ENCODE measurements around the gene NAV3. TPM values are rescaled to one million over a fixed set of nuclear protein-coding genes. Genes with fewer than 3 reads are reported as not detected.

The NAV3 gene
- polyA plus RNA-seq, 3 donors = 0.11 TPM; not detected in 2

DNA sequence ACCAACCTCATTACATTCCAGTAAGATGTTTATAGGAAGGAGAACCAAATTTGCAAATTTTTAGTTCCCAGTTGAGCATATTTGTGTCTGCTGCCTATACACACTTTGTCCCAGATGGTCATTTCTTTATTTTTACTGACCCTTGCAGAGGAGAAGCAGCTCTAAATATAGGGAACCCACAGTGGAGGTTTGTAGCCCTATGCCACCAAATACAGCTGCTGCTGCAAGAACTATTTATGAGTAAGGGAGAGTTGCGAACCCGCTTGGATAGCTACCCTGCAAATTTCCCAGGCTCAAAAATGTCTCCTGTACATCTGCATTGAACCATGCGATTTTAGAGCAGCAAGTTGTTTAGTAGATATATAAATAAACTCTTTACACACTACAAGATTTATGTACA, 48.2 kb downstream of the NAV3 start:
- H3K36me3 Mint-ChIP-seq = no peaks in the 10 kb centered on the region
- H3K27me3 Mint-ChIP-seq (ENCODE audit: low read depth in 3 of 3) = no peaks in the 10 kb centered on the region
- Histone ChIP-seq H3K27me3 (ENCODE audit: control insufficient read depth in 2 of 2, insufficient read depth in 2 of 2, low read length in 2 of 2) (no peaks in the 10 kb centered on the region), H4K20me1 (ENCODE audit: insufficient read depth, low read length) (no peaks in the 10 kb centered on the region), H3K4me2 (replicated peaks; ENCODE audit: extremely low read depth, low read length, poor library complexity, severe bottlenecking) (no peak overlapping the region), H3K9ac (ENCODE audit: insufficient read depth, low read length, poor library complexity, severe bottlenecking) (no peak overlapping the region), H2AFZ (ENCODE audit: insufficient read depth, low read depth, low read length, poor library complexity, severe bottlenecking) (no peak overlapping the region), H3K79me2 (ENCODE audit: insufficient read depth, low read length) (no peaks in the 10 kb centered on the region), H3K36me3 (replicated peaks in 1 of 2; ENCODE audit: control insufficient read depth in 1 of 2, insufficient read depth in 2 of 2, low read length in 2 of 2) (no peaks in the 10 kb centered on the region), H3K9me3 (replicated peaks in 1 of 2; ENCODE audit: control insufficient read depth in 1 of 2, insufficient read depth in 1 of 2, low read length in 2 of 2) (no peaks in the 10 kb centered on the region), H3K4me1 (ENCODE audit: control insufficient read depth in 1 of 2, insufficient read depth in 2 of 2, low read length in 2 of 2) (no peaks in the 10 kb centered on the region), H3K4me3 (replicated peaks in 1 of 3; ENCODE audit: low read depth in 2 of 3, low read length in 3 of 3) (no peak overlapping the region), H3K27ac (ENCODE audit: low read depth in 1 of 2, low read length in 2 of 2) (no peak overlapping the region)
- TF ChIP-seq, protein P1, sequence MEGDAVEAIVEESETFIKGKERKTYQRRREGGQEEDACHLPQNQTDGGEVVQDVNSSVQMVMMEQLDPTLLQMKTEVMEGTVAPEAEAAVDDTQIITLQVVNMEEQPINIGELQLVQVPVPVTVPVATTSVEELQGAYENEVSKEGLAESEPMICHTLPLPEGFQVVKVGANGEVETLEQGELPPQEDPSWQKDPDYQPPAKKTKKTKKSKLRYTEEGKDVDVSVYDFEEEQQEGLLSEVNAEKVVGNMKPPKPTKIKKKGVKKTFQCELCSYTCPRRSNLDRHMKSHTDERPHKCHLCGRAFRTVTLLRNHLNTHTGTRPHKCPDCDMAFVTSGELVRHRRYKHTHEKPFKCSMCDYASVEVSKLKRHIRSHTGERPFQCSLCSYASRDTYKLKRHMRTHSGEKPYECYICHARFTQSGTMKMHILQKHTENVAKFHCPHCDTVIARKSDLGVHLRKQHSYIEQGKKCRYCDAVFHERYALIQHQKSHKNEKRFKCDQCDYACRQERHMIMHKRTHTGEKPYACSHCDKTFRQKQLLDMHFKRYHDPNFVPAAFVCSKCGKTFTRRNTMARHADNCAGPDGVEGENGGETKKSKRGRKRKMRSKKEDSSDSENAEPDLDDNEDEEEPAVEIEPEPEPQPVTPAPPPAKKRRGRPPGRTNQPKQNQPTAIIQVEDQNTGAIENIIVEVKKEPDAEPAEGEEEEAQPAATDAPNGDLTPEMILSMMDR (IDR thresholded peaks at IDR 0.05) = no peak
- peaks cover 0 to 3% (median 0%) of the 10 kb centered on the region in 7 donors for H3K9me3 Mint-ChIP-seq
- H3K4me1 Mint-ChIP-seq = no peaks in the 10 kb centered on the region
- no CpG with 5 or more reads among the region's 3 CpGs for WGBS (ENCODE audit: insufficient coverage)
- no peak overlapping the region for H3K4me3 Mint-ChIP-seq
- H3K27ac Mint-ChIP-seq = no peak overlapping the region
- intact Hi-C loops (cut with micrococcal nuclease) = no loop called here
- DNase-seq = no peak

DNA sequence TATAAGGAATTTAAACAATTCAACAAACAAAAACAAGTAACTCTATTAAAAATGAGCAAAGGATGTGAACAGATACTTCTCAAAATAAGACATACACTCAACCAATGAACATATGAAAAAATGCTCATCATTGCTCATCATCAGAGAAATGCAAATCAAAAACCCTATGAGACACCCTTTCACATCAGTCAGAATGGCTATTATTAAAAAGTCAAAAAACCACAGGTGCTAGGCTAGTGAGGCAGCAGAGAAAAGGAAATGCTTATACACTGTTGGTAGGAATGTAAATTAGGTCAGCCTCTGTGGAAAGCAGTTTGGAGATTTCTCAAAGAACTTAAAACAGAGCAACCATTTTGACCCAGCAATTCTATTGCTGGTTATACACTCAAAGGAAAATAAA, 52.0 kb downstream of the NAV3 start:
- Histone ChIP-seq H3K27ac (ENCODE audit: low read depth in 1 of 2, low read length in 2 of 2) (no peak overlapping the region), H3K9ac (ENCODE audit: insufficient read depth, low read length, poor library complexity, severe bottlenecking) (no peak overlapping the region), H3K27me3 (ENCODE audit: control insufficient read depth in 2 of 2, insufficient read depth in 2 of 2, low read length in 2 of 2) (no peaks in the 10 kb centered on the region), H3K36me3 (replicated peaks in 1 of 2; ENCODE audit: control insufficient read depth in 1 of 2, insufficient read depth in 2 of 2, low read length in 2 of 2) (no peaks in the 10 kb centered on the region), H3K4me2 (replicated peaks; ENCODE audit: extremely low read depth, low read length, poor library complexity, severe bottlenecking) (no peak overlapping the region), H3K4me1 (ENCODE audit: control insufficient read depth in 1 of 2, insufficient read depth in 2 of 2, low read length in 2 of 2) (no peaks in the 10 kb centered on the region), H2AFZ (ENCODE audit: insufficient read depth, low read depth, low read length, poor library complexity, severe bottlenecking) (no peak overlapping the region), H3K4me3 (replicated peaks in 1 of 3; ENCODE audit: low read depth in 2 of 3, low read length in 3 of 3) (no peak overlapping the region), H3K79me2 (ENCODE audit: insufficient read depth, low read length) (no peaks in the 10 kb centered on the region), H3K9me3 (replicated peaks in 1 of 2; ENCODE audit: control insufficient read depth in 1 of 2, insufficient read depth in 1 of 2, low read length in 2 of 2) (no peaks in the 10 kb centered on the region), H4K20me1 (ENCODE audit: insufficient read depth, low read length) (no peaks in the 10 kb centered on the region)
- intact Hi-C loops (cut with micrococcal nuclease) = no loop called here
- TF ChIP-seq, protein P1 (IDR thresholded peaks at IDR 0.05) = no peak
- Mint-ChIP-seq H3K4me1 (no peaks in the 10 kb centered on the region), H3K4me3 (no peak overlapping the region), H3K9me3 (peaks cover 0 to 3% (median 0%) of the 10 kb centered on the region in 7 donors), H3K27me3 (ENCODE audit: low read depth in 3 of 3) (no peaks in the 10 kb centered on the region), H3K27ac (no peak overlapping the region), H3K36me3 (no peaks in the 10 kb centered on the region)
- no peak for DNase-seq

All from CD14-positive monocyte (primary cell).